HepG2 (cell line): ENCODE data around the gene UQCRHL. TPM values are rescaled to one million over a fixed set of nuclear protein-coding genes. Genes with fewer than 3 reads are reported as not detected.

ENCODE experiments used
- CCDC6 ChIP-seq: sonication (generic); formaldehyde crosslinking; IDR thresholded peaks from 2 replicates; pipeline ENCODE4 v1.8.1; 2022; ENCODE audit warnings: mild to moderate bottlenecking, missing genetic modification reagents, moderate library complexity
- DMAP1 ChIP-seq: IDR thresholded peaks from 2 replicates; pipeline ENCODE4 v1.6.1; 2016
- EEA1 ChIP-seq: sonication (generic); formaldehyde crosslinking; IDR thresholded peaks from 2 replicates; pipeline ENCODE4 v1.5.1; 2020; ENCODE audit warnings: mild to moderate bottlenecking, missing genetic modification reagents, borderline replicate concordance
- ETS1 ChIP-seq: sonication (generic); formaldehyde crosslinking; IDR thresholded peaks from 2 replicates; pipeline ENCODE4 v1.4.0; 2020; ENCODE audit warnings: missing genetic modification reagents
- HINFP ChIP-seq: sonication (generic); formaldehyde crosslinking; IDR thresholded peaks from 2 replicates; pipeline ENCODE4 v1.4.0; 2020; ENCODE audit warnings: low read depth, mild to moderate bottlenecking, missing genetic modification reagents
- KLF13 ChIP-seq: sonication (generic); formaldehyde crosslinking; IDR thresholded peaks from 2 replicates; pipeline ENCODE4 v1.4.0; 2020; ENCODE audit warnings: mild to moderate bottlenecking, missing genetic modification reagents
- LCORL ChIP-seq, 2 experiments: fragments of 450-650 bp in 1 of 2; sonication (generic) in 1 of 2; formaldehyde crosslinking in 1 of 2; IDR thresholded peaks; 2 replicates each; pipeline versions ENCODE4 v1.5.0 to v1.6.1; 2017 to 2020; ENCODE audit warnings: antibody characterized with exemption in 1 of 2, missing genetic modification reagents in 1 of 2
- NCOR1 ChIP-seq: fragments of 200-600 bp; sonication (generic); IDR thresholded peaks from 2 replicates; pipeline ENCODE4 v1.7.0; 2017; ENCODE audit warnings: antibody characterized with exemption, low read length, borderline replicate concordance
- NFKB2 ChIP-seq: sonication (generic); formaldehyde crosslinking; IDR thresholded peaks from 2 replicates; pipeline ENCODE4 v1.4.0; 2020; ENCODE audit warnings: missing genetic modification reagents, borderline replicate concordance
- PRPF4 ChIP-seq: fragments of 200-400 bp; formaldehyde crosslinking; IDR thresholded peaks from 2 replicates; pipeline ENCODE4 v1.6.1; 2016; ENCODE audit warnings: low read length, low read depth; ENCODE audit not compliant: poor library complexity, severe bottlenecking
- RFXAP ChIP-seq: sonication (generic); formaldehyde crosslinking; IDR thresholded peaks from 2 replicates; pipeline ENCODE4 v1.4.0; 2020; ENCODE audit warnings: missing genetic modification reagents, borderline replicate concordance
- SAP130 ChIP-seq: IDR thresholded peaks from 2 replicates; pipeline ENCODE4 v1.6.1; 2016; ENCODE audit warnings: low read depth
- TFDP2 ChIP-seq: sonication (generic); formaldehyde crosslinking; IDR thresholded peaks from 2 replicates; pipeline ENCODE4 v1.4.0; 2020; ENCODE audit warnings: missing genetic modification reagents
- ZFP36L1 ChIP-seq: sonication (generic); formaldehyde crosslinking; IDR thresholded peaks from 2 replicates; pipeline ENCODE4 v1.8.0; 2022; ENCODE audit warnings: mild to moderate bottlenecking, missing genetic modification reagents, moderate library complexity
- ZNF160 ChIP-seq: sonication (generic); formaldehyde crosslinking; IDR thresholded peaks from 2 replicates; pipeline ENCODE4 v1.8.0; 2022; ENCODE audit warnings: mild to moderate bottlenecking, inconsistent platforms, missing genetic modification reagents
- ZNF292 ChIP-seq: sonication (generic); formaldehyde crosslinking; IDR thresholded peaks from 2 replicates; pipeline ENCODE4 v1.8.1; 2022; ENCODE audit warnings: mild to moderate bottlenecking, low read depth, missing genetic modification reagents, borderline replicate concordance
- ZNF362 ChIP-seq: sonication (generic); formaldehyde crosslinking; IDR thresholded peaks from 2 replicates; pipeline ENCODE4 v1.4.0; 2020; ENCODE audit warnings: missing genetic modification reagents, mild to moderate bottlenecking, borderline replicate concordance
- ZNF382 ChIP-seq: sonication (generic); formaldehyde crosslinking; IDR thresholded peaks from 2 replicates; pipeline ENCODE4 v1.5.0; 2020; ENCODE audit warnings: missing genetic modification reagents, mild to moderate bottlenecking, borderline replicate concordance
- ZNF577 ChIP-seq: sonication (generic); formaldehyde crosslinking; IDR thresholded peaks from 2 replicates; pipeline ENCODE4 v1.4.0; 2020; ENCODE audit warnings: mild to moderate bottlenecking, low read depth, missing genetic modification reagents, borderline replicate concordance
- ZNF629 ChIP-seq: sonication (generic); formaldehyde crosslinking; conservative IDR thresholded peaks from 2 replicates; pipeline ENCODE4 v1.5.0; 2020; ENCODE audit warnings: missing genetic modification reagents
- ZNF644 ChIP-seq: IDR thresholded peaks from 2 replicates; pipeline ENCODE4 v1.6.1; 2016; ENCODE audit warnings: low read depth
- ZNF724P ChIP-seq: sonication (generic); formaldehyde crosslinking; IDR thresholded peaks from 2 replicates; pipeline ENCODE4 v1.8.0; 2022; ENCODE audit warnings: missing genetic modification reagents, borderline replicate concordance
- ZNF879 ChIP-seq: sonication (generic); formaldehyde crosslinking; IDR thresholded peaks from 2 replicates; pipeline ENCODE4 v1.8.1; 2023; ENCODE audit warnings: missing genetic modification reagents
- ZNF883 ChIP-seq: sonication (generic); formaldehyde crosslinking; IDR thresholded peaks from 2 replicates; pipeline ENCODE4 v1.5.1; 2020; ENCODE audit warnings: mild to moderate bottlenecking, missing genetic modification reagents; ENCODE audit errors: not compliant biosample characterization
- ZSCAN29 ChIP-seq: sonication (generic); formaldehyde crosslinking; conservative IDR thresholded peaks from 2 replicates; pipeline ENCODE4 v1.4.0; 2020; ENCODE audit warnings: mild to moderate bottlenecking, missing genetic modification reagents
- polyA plus RNA-seq, 8 experiments: library from polyadenylated mRNA; depleted of rRNA in 3 of 8; stranded (reverse) in 7 of 8; unstranded in 1 of 8; fragments of >200 nt; fragmentation: Illumina TruSeq in 4 of 8; extraction: Trizol in 4 of 8; gene quantifications; 2 replicates each; pipeline versions ENCODE4 v1.2.1 to v1.2.3, GENCODE V29; 2011 to 2016; ENCODE audit warnings: low read depth in 4 of 8, missing spikeins in 1 of 8, mixed read lengths in 1 of 8; ENCODE audit not compliant: insufficient read depth in 1 of 8
- total RNA-seq, 5 experiments: library from RNA; depleted of rRNA; stranded (reverse); fragments of >200 nt; fragmentation: Illumina TruSeq; extraction: Trizol; gene quantifications; 2 replicates each; pipeline ENCODE4 v1.2.3, GENCODE V29; 2016; ENCODE audit warnings: low read depth in 1 of 5

Gene UQCRHL
- total and polyA plus RNA-seq, 2 of the 13 experiments (the other 11 are each of a cell fraction or from before 2014, with no cell fraction given): 1.8 to 2.3 TPM

GRCh38 chr1:15835741-15836510 lies 28.5 kb upstream of the UQCRHL start (continued):
- TF ChIP-seq TFDP2 (peak; percentile 91), ZNF577 (no peak), ZSCAN29 (CRISPR knock-in tag) (no peak), ZNF644 (CRISPR knock-in tag) (no peak), ZNF883 (CRISPR knock-in tag) (peak; percentile 66), NCOR1 (no peak), PRPF4 (no peak), ZNF629 (CRISPR knock-in tag) (0 out of 2 replicates have a peak, but pooled peaks have one; percentile 19), CCDC6 (CRISPR knock-in tag) (no peak), ZNF292 (CRISPR knock-in tag) (peak; percentile 9; the same call in 1 of the 2 replicates), LCORL (IDR thresholded peaks at IDR 0.05) (no peak), LCORL (CRISPR knock-in tag; IDR thresholded peaks at IDR 0.05) (peak; percentile 72; the same call in 1 of the 2 replicates), ZFP36L1 (CRISPR knock-in tag) (no peak; the same call in 1 of the 2 replicates), ZNF362 (peak; percentile 7; the same call in 1 of the 2 replicates), ETS1 (CRISPR knock-in tag) (no peak), SAP130 (CRISPR knock-in tag) (peak; percentile 90), DMAP1 (CRISPR knock-in tag) (0 out of 2 replicates have a peak, but pooled peaks have one; percentile 31), HINFP (CRISPR knock-in tag) (peak; percentile 38), NFKB2 (CRISPR knock-in tag) (peak; percentile 44; the same call in 1 of the 2 replicates), ZNF382 (CRISPR knock-in tag) (no peak), ZNF160 (CRISPR knock-in tag) (no peak; the same call in 1 of the 2 replicates), ZNF879 (CRISPR knock-in tag) (0 out of 2 replicates have a peak, but pooled peaks have one; percentile 87), RFXAP (CRISPR knock-in tag) (peak; percentile 52; the same call in 1 of the 2 replicates), ZNF724P (CRISPR knock-in tag) (no peak), EEA1 (CRISPR knock-in tag) (no peak), KLF13 (no peak)
